NCI-H510A (cell line): ENCODE measurements around the gene CRIP3.

Experiments used
- DNase-seq: peaks from one replicate; lab custom pipeline; 2025; lab: John Stamatoyannopoulos, UW

The CRIP3 gene

GRCh38 chr6:43273707-43274106 is 34.9 kb downstream of the CRIP3 start:
- DNase-seq, result no peak

DNA sequence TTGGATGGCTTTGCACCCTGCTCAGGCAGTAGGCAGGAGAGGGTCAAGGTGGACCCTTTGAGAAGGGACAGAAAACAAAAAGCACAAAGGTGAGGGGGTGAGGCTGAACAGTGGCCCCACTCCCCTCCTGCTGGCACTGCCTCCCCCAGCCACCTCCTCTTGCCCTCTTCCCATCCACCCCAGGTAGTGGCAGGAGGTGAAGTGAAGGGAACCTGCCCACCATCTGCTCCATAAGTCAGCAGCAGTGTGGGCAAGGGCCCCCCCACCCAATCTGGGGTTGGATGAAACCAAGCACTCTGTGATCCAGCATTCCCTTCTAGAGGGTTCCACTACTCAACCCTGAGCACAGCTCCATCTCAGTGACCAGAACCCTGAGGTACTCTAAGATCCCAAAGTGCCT is 36.7 kb downstream of the CRIP3 start:
- no peak for DNase-seq

DNA sequence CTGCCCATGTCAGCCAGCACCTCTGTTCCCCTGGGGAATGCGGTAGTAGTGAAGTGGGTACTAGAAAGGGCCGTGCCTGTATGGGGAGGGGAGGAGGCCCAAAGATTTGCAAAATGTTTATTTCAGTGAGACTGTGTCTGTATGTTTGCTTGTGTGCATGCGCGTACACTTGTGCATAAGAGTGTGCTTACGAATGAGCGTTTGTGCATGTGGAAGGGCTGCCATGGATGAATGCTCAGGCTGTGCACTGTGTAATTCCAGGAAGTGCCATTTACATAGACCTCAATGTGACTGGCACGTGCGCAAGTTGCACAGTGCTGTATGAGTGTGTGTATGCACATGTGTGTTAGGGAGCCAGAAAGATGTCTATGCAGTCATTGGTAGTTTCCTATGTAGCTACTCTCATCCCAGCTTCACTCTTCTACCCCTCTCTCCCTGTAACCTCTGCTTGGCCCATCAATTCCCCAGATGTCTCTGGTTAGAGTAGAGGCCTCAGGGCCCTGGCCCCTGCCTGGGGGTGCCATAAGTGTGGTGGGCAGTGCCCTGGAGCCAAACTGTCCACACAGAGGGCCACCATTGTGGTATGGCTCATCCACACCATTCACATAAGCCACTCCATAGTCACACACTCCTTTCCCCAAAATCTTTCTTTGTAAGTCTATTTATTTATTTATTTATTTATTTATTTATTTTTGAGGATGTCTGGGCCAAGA is 37.4 kb downstream of the CRIP3 start:
- no peak for DNase-seq

DNA sequence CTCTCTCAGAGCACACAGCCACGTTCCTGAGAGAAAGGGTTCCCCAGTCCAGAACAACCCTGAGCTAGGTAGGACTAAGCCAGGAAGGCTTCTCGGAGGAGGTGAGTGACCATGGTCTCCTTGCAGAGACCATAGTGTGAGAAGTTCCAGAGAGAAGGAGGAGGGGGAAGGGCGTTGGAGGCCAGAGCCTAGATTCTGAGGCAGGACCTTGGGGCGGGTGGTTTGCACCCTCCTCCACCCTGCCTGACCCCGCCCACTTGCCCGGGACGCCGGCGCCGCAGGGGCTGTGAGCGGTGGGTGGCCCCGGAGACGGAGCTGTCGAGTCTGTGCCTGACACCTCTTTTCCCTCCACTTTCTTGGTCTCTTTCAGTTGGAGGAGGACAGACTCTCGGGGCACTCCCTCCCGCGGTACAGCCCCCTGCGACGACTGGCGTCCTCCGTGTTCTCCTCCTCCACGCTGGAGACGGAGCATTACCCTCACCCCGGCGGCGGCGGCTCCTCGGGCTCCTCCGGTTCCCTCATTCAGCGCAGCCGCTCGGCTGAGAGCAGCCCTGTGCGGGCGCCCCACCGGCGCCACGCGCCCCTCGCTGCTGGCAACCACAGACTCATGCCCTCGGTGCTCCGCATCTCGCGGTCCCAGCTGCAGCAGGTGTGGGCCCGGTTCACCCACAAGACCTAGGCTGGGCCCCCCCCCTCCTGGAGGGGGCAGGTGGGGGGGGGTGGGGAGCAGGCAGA is 39.2 kb downstream of the CRIP3 start:
- DNase-seq, result no peak

DNA sequence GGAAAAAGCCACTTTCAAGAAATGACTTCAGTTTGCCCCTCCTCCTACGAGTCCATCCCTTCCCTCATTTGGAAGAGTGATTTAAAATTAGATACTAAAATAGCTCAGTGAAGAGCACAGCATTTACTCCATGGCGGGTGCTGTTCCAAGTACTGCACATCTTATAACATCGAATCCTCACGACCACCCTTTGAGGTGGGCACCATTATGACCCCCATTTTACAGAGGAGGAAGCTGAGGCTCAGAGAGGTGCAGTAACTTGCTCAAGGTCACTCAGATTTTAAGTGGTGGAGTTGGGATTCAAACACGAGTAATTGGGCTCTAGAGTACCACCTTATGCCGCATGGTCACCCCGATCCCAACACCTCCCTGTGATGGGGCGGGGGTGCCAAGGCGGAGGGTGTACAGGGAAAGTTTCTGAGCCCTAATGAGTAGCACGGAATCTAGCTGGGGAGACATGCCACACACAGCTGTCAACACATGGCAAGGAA is 39.8 kb downstream of the CRIP3 start:
- DNase-seq, result no peak

DNA sequence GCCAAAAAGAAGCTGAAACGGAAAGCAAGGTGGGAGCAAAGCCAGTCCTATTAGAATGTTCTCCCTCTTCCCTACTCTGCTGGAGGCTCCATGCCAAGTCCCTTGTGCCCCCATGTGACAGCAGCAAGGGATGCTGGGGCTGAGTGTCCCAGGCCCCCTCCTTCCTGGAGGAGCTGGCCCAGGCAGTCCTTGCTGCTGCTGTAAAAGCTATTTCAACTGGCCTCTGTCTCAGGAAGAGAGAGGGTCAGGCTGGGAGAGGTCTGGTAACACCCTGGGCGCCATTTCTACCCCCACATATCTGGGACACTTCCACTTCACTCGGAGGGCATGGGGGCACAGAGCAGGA is 40.3 kb downstream of the CRIP3 start:
- DNase-seq, result no peak

DNA sequence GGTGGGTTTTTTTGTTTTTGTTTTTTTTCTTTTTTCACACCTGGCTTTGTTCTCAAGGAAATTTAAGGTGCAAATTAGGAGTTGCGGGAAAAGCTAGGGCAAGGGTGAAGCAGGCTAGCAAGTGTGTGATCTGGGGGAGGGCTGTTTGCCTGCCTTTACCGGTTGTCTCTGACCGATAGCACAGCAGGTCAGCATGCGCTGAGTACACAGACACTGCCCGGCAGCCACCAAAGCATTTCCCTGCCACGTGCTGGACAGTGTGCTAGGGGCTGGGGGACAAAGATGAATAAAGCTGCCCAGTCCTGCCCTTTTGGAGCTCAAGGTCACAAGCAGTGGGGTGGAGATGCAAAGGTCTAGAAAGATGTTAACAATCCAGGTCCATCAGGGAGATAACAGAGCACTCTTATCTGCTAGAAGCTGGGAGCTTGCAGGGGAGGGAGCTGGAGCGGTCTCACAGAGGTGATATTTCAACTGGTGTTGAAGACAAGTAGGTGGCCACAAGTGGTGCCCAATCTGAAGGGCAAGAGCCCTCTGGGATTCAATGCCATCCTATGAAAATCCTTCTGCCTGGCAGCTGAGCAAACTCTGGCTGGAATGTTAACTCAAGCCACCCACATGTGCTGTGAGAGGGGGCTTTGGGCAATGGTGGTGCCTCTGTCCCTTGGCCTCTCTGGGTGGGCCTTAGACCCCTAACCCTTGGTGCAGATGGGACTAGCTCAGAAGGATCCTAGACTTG is 40.8 kb downstream of the CRIP3 start:
- DNase-seq, result no peak

DNA sequence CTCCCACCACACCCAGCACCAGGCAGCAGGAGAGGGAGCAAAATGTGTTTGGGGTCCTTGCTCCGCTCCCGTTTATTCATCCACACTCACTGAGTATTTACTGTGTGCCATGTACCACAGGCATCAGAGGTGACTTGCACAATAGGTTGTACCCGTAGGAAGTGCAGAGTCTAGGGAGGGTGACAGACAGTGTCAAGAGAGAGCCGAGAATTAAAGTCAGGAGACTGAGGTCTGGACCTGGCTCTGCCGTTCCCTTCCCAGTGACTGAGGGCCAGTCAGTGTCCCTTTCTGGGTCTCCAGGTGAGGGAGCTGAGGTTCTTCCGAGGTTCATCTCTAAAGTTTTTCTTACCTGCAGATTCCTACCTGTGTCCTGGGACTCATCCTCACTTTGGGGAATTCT is 43.1 kb downstream of the CRIP3 start:
- DNase-seq, result no peak

GRCh38 chr6:43264599-43265145 is 44.0 kb downstream of the CRIP3 start:
- no peak for DNase-seq

DNA sequence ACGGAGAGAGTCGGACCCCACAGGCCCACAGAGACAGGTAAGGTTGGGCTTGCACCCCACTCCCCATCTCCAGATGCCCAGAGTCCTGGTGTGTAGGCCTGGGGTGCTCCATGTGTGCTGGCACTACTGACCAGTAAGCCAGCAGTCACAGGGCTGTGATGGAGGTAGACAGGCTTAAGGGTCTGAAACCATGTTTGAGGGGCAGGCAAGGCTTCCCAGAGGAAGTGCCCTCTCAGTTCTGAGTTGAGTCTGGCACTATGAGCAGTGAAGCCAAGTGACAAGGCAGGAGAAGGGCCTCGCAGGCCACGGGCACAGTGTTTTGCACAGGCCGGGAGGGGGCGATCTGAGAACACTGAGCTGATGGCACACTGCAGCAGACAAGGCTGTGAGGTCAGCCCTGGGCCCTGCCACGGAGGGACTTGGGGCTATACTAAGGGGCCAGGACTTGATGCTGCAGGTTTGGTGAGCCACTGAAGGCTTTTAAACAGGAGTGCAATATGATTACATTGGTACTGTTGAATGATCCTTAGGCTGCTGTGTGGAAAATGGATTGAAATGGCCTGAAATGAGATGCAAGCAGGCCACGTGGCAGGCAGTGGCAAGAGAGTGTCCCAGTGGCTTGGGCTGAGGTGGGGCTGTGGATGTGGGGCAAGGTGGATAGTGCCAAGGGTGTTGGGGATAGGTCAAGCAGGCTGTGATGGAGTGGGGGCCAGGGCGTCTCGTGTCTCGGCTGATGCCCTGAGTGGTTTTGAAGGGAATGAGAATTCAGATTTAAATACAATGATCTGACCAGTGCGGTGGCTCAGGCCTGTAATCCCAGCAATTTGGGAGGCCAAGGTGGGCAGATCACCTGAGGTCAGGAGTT is 45.1 kb downstream of the CRIP3 start:
- no peak for DNase-seq

DNA sequence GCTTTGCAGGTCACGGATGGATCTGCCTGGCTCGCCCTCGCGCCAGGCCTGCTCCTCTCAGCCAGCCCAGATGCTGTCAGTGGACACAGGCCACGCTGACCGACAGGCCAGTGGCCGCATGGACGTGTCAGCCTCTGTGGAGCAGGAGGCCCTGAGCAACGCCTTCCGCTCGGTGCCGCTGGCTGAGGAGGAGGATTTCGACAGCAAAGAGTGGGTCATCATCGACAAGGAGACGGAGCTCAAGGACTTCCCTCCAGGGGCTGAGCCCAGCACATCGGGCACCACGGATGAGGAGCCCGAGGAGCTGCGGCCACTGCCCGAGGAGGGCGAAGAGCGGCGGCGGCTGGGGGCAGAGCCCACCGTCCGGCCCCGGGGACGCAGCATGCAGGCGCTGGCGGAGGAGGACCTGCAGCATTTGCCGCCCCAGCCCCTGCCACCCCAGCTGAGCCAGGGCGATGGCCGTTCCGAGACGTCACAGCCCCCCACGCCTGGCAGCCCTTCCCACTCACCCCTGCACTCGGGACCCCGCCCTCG is 45.8 kb downstream of the CRIP3 start:
- no peak for DNase-seq

- DNase-seq, result peak; percentile 40
These were observed 46.4 kb downstream of the CRIP3 start for GRCh38 chr6:43262000-43262779.

DNA sequence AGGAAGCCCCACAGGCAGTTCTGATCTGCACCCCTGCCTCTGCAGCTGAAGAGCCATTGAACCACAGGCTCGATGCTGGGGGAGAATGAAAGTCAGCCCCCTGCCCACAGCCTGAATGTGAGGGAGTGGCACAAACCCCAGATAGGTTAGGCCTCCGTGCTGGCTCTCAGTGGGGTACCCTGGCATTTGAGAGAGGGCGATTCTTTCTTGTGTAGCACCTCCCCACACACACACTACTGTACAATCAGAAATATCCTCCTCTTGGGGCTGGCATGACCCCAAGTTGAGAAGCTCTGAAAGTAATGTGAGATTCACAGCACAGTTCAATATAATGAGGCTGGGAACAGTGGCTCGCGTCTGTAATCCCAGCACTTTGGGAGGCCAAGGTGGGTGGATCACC is 47.4 kb downstream of the CRIP3 start:
- DNase-seq, result no peak

DNA sequence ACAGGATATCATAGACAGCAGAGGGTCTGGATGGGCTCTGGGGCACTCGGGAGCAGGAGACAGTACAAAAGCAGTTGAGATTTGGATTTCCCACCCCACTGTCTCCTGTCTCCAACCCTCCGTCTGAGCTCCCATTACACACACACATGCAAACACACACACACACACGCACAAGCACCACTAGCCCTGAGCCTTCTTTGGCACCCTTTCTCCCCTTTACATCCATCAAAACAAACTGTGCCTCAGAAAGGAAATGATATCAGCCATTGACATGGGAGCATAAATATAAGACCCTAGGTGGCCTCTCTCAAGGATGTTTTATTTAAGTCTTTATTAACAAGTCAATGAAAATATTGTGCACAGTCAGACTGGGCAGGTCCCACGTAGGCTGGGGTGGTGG is 47.8 kb downstream of the CRIP3 start:
- no peak for DNase-seq

- DNase-seq, result no peak
These were observed 49.6 kb downstream of the CRIP3 start for GRCh38 chr6:43258807-43259686.

- DNase-seq, result no peak
These were observed 50.4 kb downstream of the CRIP3 start for GRCh38 chr6:43258180-43258579.

DNA sequence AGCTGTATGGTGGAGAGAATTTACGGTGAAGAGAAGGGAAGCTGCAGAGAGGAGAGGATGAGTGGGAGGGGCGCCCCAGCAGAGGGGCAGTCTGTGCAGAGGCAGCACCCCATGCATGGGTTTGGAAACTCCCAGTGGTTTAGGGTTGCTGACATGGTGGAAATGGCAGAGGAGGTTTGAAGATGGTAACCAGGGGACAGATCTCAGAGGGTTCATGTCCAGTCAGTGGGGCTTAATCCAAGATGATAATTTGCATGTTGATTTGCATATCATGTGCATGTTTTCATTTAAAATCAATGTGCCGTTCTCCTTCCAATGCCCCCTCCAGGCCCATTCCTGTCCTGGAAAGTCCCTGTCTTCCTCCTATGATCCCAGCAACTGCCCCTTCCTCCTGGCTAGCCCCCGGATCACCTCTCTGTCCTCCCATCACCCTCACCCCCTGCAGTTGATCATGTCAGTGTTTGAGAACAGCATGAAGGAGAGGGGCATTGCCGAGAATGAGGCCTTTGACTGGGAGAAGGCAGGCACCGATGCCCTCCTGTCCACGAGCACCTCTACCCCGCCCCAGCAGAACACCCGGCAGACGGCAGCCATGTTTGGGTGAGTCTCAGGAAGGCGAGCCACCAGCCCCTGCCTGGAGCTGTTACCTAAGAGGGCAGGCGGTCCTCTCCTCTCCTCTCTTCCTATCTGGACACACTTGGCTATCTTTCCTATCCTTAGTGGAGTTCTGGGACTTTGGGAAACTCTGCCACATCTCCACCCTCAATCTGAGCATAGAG is 51.1 kb downstream of the CRIP3 start:
- no peak for DNase-seq

DNA sequence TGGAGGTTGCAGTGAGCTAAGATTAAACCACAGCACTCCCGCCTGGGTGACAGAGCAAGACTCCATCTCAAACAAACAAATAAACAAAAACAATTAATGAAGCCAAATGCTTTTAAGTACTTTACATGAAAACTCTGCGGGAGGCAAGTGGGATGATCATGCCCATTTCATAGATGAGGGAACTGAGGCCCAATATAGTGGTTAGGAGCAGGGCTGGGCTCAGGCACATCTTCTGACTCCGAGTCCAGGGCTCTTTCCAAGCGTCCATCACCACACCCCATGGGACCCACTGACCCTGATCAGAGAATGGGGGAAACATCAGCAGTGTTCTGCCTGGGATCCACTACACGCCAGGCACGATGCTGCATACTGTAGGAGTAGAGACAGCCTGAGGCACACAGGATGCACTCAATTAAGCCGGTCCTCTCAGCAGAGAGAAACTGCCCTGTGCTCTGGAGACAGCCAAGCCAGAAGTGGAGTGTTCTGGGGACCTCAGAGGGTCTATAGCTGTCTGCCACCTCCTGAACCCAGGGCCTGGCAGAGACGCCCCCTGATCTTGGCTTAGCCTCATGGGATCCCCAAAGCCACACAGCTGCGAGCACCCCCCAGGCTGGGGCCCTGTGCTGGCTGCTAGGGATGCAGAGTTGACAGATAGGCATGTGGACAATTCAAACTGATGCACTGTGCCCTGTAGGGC is 51.8 kb downstream of the CRIP3 start:
- no peak for DNase-seq
